Keratinocyte (primary cell): Measurements from ENCODE around the gene ART4.

ENCODE experiments used
- CTCF ChIP-seq, 3 experiments: IDR thresholded peaks in 1 of 3; conservative IDR thresholded peaks in 1 of 3; optimal IDR thresholded peaks in 1 of 3; 2 replicates in 2 of 3; 3 replicates in 1 of 3; pipeline versions ENCODE3 to v1.5.1; 2011; ENCODE audit warnings: low read length in 3 of 3, mild to moderate bottlenecking in 3 of 3, moderate library complexity in 2 of 3, control low read depth in 1 of 3, inconsistent platforms in 1 of 3; ENCODE audit not compliant: insufficient read depth in 2 of 3; ENCODE audit errors: extremely low read depth in 1 of 3
- EZH2 ChIP-seq: IDR thresholded peaks from one replicate; pipeline ENCODE4 v1.6.1; 2012; ENCODE audit warnings: inconsistent platforms, mild to moderate bottlenecking, low read length, moderate library complexity

- no peak for TF ChIP-seq CTCF (optimal IDR thresholded peaks at IDR 0.05 in 1 of 3, IDR thresholded peaks at IDR 0.05 in 1 of 3, conservative IDR thresholded peaks at IDR 0.05 in 1 of 3; ENCODE audit: extremely low read depth in 1 of 3, insufficient read depth in 2 of 3, low read length in 3 of 3)
- no peak for TF ChIP-seq EZH2
Observed at GRCh38 chr12:14874882-14875281, 31.6 kb upstream of the ART4 start.
